Measurements from ENCODE around the gene MCAM.
A peak's percentile ranks its signal among the peaks of the same experiment; 100 is the strongest.

The MCAM gene

GRCh38 chr11:119344291-119345010, 27.5 kb upstream of the MCAM start:
- DNase-seq, result no peak

DNA sequence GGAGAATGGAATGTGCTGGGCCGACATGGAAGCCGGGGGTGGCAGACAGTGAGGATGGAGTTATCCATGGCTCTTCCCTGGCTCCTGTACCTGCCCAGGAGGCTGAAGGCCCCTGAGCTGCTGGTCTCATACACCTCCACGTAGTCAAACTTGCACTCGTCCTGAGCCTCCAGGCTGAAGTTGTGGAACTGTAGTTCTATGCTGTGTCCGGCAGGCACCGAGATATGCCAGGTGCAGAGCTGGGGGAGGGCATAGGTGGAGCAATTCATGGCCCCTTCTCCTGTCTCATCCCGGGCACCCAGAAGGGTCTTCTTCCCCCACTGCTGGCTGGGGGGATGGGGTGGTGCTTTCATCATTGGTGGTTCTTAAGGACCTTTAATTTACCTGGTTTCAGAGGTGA, 26.8 kb upstream of the MCAM start:
- DNase-seq, result no peak

- no peak for DNase-seq
These were observed 25.6 kb upstream of the MCAM start for GRCh38 chr11:119342362-119343130.

- DNase-seq, result no peak
These were observed 25.0 kb upstream of the MCAM start for GRCh38 chr11:119342023-119342300.

DNA sequence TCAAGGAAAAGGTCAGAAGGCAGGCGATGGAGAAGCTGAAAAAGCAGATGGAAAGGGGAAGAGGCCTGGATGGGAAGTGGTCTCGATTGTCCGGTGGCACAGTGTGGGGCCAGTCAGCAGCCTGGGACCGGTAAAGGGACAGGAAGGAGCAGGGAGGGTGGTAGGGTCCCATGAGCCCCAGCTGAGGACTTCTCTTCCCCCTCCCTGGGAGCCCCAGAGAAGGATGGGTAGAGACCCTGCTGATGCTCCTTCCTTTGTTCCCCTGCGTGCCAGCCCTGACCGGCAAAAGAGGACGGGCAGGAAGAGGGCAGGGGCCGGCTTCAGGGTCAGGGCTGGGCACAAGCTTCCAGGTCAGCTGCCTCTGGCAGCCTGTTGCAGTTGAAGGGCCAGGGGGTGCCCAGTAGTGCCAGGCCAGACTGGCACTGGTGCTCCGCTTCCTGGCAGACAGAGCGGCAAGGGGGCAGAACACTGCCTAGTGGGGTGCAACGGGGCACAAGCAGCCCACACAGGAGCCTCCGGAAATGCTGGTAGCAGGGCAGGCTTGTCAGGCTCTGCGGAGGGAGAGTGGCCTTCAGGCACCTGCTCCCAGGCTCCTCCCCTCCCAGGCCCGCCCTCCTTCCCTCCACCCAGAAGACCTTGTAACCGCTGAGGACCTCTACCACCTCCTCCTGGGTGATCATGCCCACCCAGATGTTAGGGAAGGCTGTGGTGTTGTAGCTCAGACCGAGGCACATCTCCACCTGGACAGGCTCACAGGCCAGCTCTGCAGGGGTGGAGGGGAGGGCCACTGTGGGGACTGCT, 24.5 kb upstream of the MCAM start:
- no peak for DNase-seq

- DNase-seq, result no peak
These were observed 23.6 kb upstream of the MCAM start, which contains the start of gene C1QTNF5 for GRCh38 chr11:119340335-119341221. Gene C1QTNF5 (minus strand): TSS chr11:119340883. CDS start chr11:119340397, 486 bp downstream.

- DNase-seq, result no peak
These were observed 22.8 kb upstream of the MCAM start for GRCh38 chr11:119339589-119340334.

GRCh38 chr11:119338965-119339588, 22.1 kb upstream of the MCAM start:
- DNase-seq, result no peak

DNA sequence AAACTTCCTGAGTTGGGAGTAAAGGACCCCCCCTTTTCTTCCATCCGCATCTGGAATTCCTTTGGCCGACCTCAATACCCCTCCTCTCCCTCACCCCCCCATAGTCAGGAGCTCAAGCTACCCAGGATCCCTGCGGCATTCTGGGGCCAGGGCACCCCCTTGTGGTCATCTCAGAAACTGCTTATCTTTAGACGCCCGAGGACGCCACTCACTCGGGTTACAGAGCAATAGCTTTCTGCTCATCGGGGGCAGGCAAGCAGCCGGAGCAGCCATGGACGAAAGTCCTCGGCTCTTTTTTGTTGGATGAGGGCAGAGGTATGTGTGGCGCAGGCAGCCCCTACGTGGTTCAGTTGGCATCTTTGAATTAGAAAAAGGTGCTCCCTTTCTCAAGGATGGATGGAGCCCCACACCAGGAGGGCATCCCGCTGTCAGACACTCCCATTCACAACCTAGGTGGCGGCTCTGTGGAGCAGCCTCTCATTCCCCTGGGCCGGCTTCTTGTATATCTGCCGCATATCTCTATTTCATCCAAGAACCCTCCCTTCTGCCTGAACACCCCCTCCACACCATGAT, 21.5 kb upstream of the MCAM start:
- peak; percentile 76 for DNase-seq

DNA sequence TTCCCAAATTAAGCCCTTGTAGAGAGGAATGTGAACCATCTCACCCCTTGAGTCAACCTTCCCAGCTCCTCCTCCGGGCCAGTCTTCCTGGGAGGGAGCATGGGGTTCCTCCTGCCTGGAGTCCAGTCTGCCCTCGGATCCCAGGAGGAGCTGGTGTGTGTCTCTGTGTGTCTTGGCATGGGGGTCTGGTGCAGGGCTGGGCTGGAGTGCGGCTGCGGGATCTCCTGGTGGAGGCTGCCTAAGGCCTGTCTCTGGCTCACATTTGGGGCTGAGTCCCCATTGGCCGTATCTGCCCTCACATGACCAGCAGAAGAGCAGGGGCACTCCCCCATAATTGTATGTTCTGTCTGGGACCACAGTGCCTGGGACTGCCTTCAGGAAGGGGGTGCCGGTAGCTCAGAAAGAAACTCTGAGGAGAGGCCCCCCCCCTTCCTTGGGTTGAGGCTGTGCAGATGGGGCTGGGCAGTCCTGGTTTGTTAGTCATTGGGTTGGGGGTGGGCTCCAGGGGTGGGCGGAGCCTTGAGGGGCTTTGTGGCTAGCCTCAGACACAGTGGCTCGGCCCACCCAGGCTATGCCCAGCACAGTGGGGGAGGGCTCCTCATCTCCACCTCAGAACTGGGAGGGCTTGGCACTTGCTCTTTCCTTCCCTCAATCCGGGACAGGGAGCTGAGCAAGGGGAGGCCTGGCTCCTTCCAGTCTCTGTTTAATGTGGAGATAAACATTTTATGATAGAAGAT, 20.8 kb upstream of the MCAM start:
- DNase-seq, result no peak

- DNase-seq, result no peak
These were observed 20.0 kb upstream of the MCAM start for GRCh38 chr11:119336744-119337469.

DNA sequence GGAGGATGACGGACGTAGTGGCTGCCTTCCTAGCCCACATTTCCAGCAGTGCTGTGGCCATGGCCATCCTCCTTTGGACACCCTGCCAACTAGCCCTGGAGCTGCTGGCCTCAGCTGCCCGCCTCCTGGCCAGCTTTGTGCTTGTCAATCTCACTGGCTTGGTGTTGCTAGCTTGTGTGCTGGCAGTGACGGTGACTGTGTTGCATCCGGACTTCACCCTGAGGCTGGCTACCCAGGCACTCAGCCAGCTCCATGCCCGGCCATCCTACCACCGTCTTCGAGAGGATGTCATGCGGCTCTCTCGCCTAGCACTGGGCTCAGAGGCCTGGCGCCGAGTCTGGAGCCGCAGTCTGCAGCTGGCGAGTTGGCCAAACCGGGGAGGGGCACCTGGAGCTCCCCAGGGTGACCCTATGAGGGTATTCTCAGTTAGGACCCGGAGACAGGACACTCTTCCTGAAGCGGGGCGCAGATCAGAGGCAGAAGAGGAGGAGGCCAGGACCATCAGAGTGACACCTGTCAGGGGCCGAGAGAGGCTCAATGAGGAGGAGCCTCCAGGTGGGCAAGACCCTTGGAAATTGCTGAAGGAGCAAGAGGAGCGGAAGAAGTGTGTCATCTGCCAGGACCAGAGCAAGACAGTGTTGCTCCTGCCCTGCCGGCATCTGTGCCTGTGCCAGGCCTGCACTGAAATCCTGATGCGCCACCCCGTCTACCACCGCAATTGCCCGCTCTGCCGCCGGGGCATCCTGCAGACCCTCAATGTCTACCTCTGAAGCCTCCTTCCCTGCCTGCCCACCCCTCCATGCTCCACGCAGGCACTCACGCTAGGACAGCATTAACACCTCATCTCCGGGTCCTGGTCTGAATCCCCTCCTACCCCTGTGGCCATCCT, 19.0 kb upstream of the MCAM start:
- DNase-seq, result no peak

GRCh38 chr11:119335091-119335654, 18.2 kb upstream of the MCAM start:
- no peak for DNase-seq

GRCh38 chr11:119334174-119334930, 17.4 kb upstream of the MCAM start, which contains the start of gene RNF26:
Gene RNF26 (plus strand): TSS chr11:119334527. CDS start chr11:119335123, 596 bp downstream.
- DNase-seq, result peak; percentile 97

GRCh38 chr11:119332111-119332765, 15.3 kb upstream of the MCAM start:
- DNase-seq, result no peak

GRCh38 chr11:119330237-119330636, 13.3 kb upstream of the MCAM start:
- DNase-seq, result no peak

GRCh38 chr11:119329320-119329719, 12.4 kb upstream of the MCAM start:
- no peak for DNase-seq
